NCI-H2196 treated with DMSO at 0.1 percent for 48 hours (cell line): ENCODE results near the gene AMD1.
"Not testable (repeated sequence)": the region's sequence is repeated elsewhere in the genome, so short reads cannot be mapped to it uniquely, and the experiment has no call there.

ENCODE experiments used
- DNase-seq: peaks from one replicate; lab custom pipeline; 2025; ENCODE audit not compliant: unreplicated experiment; lab: John Stamatoyannopoulos, UW

Gene AMD1

DNA sequence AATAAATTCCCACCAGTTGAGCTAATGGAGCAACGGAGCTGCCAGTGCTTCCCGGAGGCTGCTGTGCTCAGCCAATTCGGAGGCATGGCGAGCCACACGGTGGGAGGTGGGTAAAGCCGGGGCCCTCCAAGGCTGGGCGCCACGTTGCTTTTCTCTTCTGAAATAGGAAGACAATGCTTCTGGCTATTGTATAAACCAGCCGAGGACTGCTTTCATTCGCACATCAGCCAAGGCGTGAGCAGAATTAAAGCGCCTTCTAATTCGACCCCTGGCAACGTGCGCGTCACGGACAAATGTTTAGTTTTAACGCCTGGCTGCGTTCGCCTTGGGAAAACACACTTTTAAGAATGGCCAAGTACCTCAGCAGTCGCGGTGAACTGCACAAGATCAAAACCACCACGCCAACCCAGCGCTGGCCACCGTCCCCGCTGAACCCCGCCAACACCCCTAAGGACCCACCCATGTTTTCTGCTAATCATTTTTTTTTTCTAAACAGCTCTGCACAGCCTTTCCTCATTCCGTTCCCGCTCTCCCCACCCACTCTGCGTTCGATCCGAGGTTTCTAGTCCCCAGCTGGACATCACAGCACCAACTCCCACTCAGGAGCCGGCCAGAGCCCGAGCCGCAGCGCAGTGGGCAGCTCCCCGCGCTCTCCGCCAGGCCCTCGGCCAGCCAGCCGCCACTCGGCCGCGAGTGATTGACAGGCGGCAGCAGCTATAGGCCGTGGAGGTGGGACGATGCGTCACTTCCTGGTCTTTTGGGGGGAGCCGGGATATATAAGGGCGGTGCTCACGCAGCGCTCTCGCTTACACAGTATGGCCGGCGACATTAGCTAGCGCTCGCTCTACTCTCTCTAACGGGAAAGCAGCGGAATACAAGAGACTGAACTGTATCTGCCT is at the start of gene AMD1:
AMD1 (plus strand) TSS at position 805 of the 899 bp plus-strand sequence. CDS start 321 bp downstream, outside the sequence.
- peak; percentile 93 for DNase-seq

DNA sequence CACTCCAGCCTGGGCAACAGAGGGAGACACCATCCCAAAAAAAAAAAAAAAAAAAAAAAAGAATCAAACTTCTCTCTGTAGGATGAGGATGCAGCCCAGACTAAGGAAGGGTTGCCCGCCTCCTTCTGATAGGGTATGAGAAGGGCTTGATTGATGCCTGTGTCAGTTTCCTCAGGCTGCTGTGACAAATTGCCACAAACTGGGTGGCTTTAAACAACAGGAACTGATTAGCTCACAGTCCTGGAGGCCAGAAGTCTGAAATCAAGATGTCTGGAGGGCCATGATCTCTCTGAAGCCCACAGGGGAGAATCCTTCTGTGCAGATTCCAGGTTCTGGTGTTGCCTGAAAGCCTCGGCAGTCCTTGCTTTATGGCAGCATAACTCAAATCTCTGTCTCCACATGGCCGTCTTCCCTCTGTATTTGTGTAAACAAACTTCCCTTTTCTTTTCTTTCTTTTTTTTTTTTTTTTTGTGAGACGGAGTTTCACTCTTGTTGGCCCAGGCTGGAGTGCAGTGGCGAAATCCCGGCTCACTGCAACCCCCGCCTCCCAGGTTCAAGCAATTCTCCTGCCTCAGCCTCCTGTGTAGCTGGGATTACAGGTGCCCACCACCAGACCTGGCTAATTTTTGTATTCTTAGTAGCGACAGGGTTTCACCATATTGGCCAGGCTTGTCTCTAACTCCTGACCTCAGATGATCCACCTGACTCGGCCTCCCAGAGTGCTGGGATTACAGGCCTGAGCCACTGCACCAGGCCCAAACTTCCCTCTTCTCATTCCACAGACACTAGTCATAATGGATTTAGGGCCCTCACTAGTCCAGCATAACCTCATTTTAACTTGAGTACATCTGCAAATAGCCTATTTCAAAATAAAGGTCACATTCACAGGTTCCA is 48.1 kb upstream of the AMD1 start:
- DNase-seq, result no peak

DNA sequence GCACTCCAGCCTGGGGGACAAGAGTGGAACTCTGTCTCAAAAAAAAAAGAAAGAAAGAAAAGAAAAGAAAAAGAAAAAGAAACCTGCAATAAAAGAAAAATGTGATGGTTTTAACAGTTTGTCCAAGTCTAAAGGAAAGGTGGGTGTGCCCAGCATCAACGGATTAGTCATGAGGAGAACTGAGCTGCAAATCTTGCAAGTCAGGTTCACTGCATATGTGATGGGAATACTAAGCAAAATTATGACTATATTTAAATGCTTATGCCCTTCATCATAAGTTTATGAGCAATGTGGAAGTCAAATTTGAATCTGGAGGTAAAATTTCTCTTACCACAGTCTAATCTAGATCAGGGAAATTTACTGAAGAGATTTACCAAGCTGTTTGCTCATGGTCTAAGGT is 46.2 kb upstream of the AMD1 start:
- no peak for DNase-seq

DNA sequence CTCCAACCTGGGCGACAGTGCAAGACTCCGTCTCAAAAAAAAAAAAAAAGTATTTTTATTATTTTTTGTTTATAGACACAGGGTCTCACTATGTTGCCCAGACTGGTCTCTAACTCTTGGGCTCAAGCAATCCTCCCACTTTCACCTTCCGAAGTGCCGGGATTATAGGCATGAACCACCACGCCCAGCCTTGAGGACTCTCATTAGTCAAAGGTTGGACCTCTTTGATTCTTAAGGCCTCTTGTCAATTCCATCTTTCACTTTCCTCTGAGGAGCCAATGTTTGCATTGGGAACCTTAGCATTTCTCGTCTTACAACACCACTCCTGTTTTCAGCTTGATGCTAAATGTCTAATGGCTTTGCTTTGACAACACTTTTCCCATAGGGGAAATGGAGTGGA is 43.2 kb upstream of the AMD1 start:
- no peak for DNase-seq

DNA sequence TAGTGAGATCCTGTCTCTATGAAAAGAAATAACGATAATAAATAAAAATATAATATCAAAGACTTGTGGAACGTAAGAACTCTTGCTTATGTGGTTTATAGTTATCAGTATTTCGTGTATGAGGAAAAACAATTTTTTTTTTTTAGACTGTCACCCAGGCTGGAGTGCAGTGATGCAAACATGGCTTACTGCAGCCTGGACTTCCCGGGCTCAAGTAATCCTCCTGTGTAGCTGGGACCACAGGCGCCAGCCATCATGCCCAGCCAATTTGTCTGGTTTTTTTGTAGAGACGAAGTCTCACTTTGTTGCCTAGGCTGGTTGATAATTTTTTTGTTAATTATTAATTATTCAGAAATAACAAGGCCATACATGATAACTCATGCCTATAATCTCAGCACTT is 40.8 kb upstream of the AMD1 start:
- DNase-seq, result no peak

DNA sequence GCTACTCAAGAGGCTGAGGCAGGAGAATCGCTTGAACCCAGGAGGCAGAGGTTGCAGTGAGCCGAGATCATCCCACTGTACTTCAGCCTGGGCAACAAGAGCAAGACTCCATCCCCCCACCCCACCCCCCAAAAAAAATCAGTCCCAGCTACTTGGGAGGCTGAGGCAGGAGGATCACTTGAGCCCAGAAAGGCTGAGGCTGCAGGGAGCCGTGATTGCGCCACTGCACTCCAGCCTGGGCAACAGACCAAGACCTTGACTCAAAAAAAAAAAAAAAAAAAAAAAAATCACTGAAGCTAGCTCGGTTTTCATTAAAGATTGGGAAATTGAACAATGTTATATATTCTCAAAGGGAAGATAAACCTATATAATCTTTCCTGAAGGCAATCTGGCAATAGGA is 38.8 kb upstream of the AMD1 start:
- DNase-seq, result not testable (repeated sequence)

DNA sequence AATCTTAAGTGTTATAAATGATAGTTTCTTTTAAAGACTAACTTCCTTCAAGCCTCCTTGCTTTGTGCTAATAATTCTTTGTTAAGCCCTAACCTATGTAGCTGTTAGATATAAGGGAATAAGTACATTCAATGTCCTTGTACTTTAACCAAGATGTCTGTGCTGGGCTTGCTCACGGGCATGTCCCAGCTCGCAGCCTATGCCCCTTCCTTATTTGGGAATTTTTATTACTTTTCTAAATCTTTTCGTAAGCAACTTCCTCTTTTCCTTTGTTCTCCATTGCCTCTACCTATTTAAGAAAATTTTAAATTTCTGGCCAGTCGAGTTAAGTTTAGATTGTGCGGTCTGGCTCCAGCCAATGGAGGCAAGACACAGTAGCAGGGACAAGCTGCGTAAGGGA is 33.3 kb upstream of the AMD1 start:
- no peak for DNase-seq

DNA sequence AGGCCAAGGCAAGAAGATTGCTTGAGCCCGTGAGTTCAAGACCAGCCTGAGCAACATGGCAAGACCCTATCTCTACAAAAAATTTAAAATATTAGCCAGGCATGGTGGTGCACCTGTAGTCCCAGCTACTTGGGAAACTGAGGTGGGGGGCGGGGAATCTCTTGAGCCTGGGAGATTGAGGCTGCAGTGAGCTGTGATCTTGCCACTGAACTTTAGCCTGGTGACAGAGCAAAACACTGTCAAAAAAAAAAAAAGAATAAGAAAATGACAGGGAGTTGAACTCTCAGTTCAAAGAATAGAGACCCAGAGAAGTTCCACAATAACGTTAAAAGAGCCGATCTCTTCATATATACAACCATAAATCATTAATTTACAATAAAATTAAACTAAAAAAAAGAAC is 24.8 kb upstream of the AMD1 start:
- DNase-seq, result no peak

DNA sequence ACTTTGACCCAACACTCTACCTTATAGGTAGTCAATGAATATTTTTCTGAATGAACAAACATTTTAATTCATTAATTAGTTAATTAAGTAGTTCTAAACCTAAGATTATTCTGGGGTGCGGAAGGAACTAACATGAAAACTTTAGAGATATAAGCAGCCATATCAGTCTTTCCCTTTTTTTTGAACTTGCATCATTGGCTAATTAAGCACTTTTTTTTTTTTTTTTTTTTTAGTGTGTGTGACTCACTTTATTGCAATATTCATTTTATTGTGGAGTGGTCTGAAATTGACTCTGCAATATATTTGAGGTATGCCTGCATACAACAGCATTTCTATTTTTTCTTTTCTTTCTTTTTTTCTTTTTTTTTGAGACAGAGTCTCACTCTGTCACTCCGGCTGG is 21.8 kb upstream of the AMD1 start:
- no peak for DNase-seq

DNA sequence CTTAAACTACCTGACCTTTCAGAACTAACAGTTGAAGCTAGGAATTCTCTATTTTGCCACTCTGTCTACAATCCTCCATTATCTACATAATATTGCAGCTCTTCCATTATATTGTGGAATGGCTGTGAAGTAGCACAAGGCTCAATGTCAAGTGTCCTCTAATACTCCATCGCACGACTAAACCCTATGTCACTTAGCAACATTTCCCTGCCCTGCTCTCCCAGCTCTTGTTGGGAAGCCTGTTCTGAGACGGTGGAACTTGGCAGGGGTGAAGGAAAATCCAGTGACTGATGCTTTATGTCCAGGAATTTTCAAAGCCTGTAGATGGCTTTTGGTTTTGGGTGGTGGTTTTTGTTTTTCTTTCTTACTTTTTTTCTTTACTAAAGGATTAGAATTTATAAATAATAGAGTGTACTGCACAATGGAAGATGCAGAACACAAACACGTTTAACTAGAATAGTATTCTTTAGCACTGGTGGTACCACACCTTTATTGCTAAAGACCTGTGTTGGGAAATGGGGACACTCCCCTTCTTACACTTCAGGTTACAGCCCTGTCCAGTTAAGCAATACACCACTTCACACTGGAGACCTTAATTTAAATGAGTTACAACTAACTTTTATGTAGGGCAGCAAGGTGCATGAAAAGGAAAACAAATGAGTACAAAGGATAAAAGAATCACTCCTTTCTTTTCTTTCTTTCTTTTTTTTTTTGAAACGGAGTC is 20.7 kb upstream of the AMD1 start:
- no peak for DNase-seq

DNA sequence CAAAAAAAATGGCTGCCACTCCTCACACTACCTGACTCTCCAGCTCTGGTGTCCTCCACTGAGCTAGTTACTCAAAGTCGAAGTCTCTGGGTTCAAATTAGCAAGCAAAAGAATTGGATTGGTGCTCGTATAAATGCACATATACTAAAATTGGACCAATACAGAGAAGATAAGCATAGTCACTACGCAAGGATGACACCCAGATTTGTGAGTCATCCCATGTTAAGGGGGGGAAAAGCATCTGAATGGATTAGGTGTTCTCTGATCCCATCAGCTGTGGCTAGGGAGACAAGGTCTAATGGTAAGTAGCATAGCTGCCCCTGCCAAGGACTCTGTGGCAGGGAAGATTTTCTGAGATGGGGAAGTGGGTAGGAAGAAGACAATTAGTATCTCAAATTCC is 18.3 kb upstream of the AMD1 start:
- DNase-seq, result no peak

DNA sequence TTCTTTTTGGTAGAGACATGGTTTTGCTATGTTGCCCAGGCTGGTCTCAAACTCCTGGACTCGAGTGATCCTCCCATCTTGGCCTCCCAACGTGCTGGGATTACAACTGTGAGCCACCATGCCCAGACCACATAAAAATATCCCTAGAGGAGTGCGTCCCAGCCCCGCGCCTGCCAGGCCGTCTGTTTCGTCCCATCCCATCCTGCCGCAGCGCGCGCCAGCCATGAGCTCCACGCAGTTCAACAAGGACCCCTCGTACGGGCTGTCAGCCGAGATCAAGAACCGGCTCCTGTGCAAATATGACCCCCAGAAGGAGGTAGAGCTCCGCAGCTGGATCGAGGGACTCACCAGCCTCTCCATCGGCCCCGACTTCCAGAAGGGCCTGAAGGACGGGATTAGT is 16.6 kb upstream of the AMD1 start:
- DNase-seq, result no peak

DNA sequence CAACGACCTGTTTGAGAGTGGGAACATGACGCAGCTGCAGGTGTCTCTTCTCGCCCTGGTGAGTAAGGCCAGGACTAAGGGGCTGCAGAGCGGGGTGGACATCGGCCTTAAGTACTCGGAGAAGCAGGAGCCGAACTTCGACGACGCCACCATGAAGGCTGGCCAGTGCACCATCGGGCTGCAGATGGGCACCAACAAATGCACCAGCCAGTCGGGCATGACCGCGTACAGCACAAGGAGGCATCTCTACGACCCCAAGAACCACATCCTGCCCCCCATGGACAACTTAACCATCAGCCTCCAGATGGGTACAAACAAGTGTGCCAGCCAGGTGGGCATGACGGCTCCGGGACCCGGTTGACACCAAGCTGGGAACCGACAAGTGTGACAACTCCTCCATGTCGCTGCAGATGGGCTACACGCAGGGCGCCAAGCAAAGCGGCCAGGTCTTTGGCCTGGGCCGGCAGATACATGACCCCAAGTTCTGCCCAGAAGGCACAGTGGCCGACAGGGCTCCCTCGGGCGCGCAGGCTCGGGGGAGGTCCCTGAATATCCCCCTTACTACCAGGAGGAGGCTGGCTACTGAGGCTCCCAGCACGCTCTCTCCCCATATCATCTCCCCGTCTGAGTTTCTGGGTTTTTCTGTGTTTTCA is 15.9 kb upstream of the AMD1 start:
- DNase-seq, result no peak

DNA sequence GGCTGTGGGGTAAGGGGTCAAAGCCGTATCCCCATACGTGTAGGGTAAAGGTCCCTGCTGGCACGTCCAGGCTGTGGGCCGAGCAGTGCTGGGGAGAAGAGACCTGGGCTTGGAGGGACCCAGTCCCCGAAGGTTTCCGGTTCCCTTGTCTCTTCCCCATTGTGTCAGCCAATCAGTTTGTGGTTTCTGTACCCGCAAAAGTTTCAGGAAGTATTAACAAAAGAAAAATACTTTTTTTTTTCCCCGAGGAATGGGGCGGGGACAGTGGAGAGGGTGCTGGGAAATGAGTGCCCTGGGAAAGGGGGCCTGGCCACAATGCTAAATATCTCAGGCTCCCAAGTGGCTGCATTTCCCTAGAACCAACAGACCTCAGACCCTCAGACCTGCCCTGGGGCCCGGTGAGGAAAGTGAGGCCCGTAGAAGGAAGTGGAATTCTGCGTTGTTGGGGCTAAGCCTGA is 15.2 kb upstream of the AMD1 start:
- no peak for DNase-seq

DNA sequence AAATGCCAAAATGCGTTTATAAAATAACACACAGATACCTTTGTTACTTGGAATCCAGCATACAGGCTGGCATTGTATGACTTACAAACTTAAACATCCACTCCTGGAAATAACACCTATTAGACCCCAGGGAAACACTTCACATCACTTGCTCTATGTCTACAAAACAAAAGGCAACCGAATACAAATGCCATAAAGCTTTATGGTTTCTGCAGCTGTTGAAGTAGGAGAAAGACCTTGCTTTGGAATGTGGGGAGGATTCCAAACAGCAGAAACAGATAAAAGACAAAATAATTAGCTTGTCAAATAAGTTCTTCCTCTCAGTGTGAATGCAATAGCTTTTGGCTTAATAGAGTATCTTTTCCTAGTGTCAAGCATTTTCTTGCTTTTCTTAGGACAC is 9.8 kb upstream of the AMD1 start:
- DNase-seq, result no peak

DNA sequence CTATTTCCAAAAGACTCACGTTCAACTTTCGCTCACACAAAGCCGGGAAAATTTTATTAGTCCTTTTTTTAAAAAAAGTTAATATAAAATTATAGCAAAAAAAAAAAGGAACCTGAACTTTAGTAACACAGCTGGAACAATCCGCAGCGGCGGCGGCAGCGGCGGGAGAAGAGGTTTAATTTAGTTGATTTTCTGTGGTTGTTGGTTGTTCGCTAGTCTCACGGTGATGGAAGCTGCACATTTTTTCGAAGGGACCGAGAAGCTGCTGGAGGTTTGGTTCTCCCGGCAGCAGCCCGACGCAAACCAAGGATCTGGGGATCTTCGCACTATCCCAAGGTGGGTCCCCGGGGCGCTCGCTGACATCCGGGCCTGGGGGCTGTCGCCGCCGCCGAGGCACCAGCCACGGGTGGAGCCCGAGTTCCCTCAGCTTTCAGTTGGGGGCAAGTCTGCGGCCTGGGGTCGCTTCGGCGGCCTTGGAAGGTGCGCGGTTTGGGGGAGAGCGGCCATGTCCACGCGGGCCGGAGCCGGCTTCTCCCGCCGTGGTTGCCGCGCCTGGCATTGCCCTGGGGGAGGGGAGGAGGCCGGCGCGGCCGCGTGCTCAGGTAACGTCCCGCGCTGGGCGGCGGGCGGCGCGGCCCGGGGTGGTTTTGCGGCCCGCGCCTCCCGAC is 429 bp downstream of the AMD1 start:
- no peak for DNase-seq

DNA sequence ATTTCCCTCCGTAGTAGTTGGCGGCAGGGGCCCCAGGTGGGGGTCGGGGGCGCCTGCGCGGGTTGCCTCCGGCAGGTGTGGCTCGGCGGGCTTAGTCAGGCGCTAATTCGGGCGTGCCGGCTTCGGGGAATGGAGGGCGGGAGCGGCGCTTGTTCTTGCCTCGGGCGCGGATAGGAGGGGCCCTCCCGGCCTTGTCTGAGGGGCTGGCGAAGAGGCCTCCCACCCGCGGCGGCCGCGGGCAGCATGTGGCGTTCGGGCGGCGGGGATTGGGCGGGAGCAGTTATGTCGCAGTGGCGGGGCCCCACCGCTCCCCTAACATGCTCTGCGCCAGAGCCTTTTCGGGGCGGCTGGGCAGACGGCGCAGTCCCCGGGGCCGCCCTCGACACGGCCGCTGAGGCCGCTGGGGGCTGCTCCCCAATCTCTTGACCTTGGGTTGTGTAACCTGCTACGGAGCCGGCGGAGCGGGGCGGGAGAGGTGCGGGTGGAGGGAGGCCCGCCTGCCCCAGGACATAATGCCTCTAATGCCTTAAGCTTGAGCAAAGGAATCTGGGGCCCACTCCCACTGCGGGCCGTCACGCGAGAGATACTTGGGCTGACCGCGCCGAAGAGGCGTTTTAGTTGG is 1.1 kb downstream of the AMD1 start:
- DNase-seq, result no peak

DNA sequence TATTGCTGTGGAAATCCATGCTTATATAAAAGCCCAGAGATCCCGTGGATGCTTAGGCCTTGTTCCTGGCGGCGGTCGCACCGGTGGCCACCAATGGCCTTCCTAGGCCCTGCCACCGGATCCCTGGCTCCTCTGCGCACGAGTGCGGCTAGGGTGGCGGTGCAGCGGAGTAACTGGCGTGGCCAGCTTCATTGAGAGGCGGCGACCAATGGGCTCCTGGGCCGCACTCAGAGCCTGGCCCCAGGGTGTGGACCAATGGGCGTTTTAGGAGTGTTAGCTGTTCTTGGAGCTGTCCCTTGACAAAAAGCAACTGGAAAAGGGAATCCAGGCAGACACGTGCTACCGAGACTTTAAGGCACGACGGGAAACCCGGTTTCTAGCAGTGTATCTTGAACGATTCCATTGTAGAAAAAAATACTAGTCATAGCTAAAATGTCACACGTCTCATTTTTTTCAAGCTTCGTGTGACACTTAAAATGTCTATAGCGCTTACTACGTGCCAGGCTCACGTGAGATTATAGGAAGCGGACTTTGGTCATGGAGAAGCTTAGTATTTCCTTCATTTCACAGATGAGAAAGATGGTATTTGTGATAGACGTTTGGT is 1.7 kb downstream of the AMD1 start:
- peak; percentile 68 for DNase-seq

DNA sequence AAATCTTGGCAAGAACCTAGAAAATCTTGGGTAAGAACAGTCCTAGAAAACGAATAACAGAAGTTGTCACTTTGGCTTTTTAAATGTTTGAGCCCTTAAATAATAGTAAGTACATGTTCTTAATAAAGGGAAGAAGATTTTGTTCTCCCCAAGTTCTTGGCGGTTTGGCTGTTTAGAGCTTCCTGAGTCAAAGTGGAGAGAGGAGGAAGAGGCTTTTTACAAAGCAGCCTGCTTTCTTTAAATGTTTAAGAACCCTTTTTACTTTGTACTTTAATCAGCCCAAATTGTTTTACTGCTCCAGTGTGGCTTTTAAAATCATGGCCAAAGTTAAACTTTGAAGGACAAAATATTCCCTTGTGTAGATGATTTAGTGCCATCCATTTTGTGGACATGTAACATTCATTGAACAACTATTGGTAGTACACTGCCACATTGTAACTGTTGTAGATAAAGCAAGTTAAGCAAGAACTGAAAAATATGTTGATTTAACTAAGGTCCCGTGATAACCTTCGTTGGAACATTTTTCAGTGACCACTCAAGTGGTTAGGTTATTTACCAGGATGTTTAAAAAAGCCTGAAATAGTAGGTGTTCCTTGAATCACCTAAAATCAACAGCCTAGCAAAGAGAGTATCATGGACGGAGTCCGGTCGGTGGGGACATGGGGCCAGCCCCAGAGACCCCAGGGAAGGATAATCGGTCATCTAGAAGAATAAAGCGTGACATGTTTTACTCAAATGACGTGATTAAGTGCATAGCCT is 2.4 kb downstream of the AMD1 start:
- no peak for DNase-seq
